H9 (cell line): Measurements from ENCODE around the gene PTPRN2. TPM values are rescaled to one million over a fixed set of nuclear protein-coding genes. Genes with fewer than 3 reads are reported as not detected.

Experiments used
- DNase-seq: peaks from one replicate; pipeline ENCODE4 v3.0.0-alpha.2; 2017
- H2AFZ ChIP-seq: one replicate; pipeline ENCODE4 v1.6.1; 2013; ENCODE audit warnings: mild to moderate bottlenecking, low read length, control low read depth, moderate library complexity
- H2AK5ac ChIP-seq: 2 replicates; pipeline ENCODE4 v1.6.1; 2013; ENCODE audit warnings: low read length, control low read depth, mixed read lengths; ENCODE audit not compliant: insufficient read length
- H2BK120ac ChIP-seq: one replicate; pipeline ENCODE4 v1.6.1; 2013; ENCODE audit warnings: low read depth, mild to moderate bottlenecking, low read length, control low read depth, inconsistent platforms; ENCODE audit not compliant: poor library complexity, severe bottlenecking
- H2BK12ac ChIP-seq: 2 replicates; pipeline ENCODE4 v1.6.1; 2013; ENCODE audit warnings: low read length, control low read depth, mixed read lengths, low read depth; ENCODE audit not compliant: insufficient read length
- H2BK15ac ChIP-seq: 2 replicates; pipeline ENCODE4 v1.6.1; 2013; ENCODE audit warnings: low read depth, low read length, control low read depth
- H2BK20ac ChIP-seq: one replicate; pipeline ENCODE4 v1.6.1; 2013; ENCODE audit warnings: low read depth, mild to moderate bottlenecking, low read length, control low read depth, inconsistent platforms; ENCODE audit not compliant: poor library complexity, severe bottlenecking
- H2BK5ac ChIP-seq: 2 replicates; pipeline ENCODE4 v1.6.1; 2013; ENCODE audit warnings: low read length, control low read depth, mixed read lengths; ENCODE audit not compliant: insufficient read length
- H3K14ac ChIP-seq: 2 replicates; pipeline ENCODE4 v1.6.1; 2013; ENCODE audit warnings: low read length, control low read depth; ENCODE audit not compliant: insufficient read depth
- H3K18ac ChIP-seq: 2 replicates; pipeline ENCODE4 v1.6.1; 2013; ENCODE audit warnings: low read depth, mild to moderate bottlenecking, mixed read lengths, low read length, control low read depth; ENCODE audit not compliant: insufficient read length
- H3K23ac ChIP-seq: 2 replicates; pipeline ENCODE4 v1.6.1; 2013; ENCODE audit warnings: low read length, control low read depth, mixed read lengths, low read depth; ENCODE audit not compliant: insufficient read length
- H3K23me2 ChIP-seq: 2 replicates; pipeline ENCODE4 v1.6.1; 2013; ENCODE audit warnings: low read depth, mild to moderate bottlenecking, mixed read lengths, low read length, control low read depth; ENCODE audit not compliant: insufficient read length, poor library complexity, severe bottlenecking
- H3K27ac ChIP-seq: 2 replicates; pipeline ENCODE4 v1.5.1; 2013; ENCODE audit warnings: low read length, control low read depth, mixed read lengths, low read depth; ENCODE audit not compliant: insufficient read length
- H3K27me3 ChIP-seq: 2 replicates; pipeline ENCODE4 v1.6.1; 2013; ENCODE audit warnings: low read length, control low read depth, inconsistent platforms; ENCODE audit not compliant: insufficient read depth
- H3K4ac ChIP-seq: 2 replicates; pipeline ENCODE4 v1.6.1; 2013; ENCODE audit warnings: low read depth, mild to moderate bottlenecking, control low read depth, inconsistent platforms, low read length, moderate library complexity
- H3K4me1 ChIP-seq: 2 replicates; pipeline ENCODE4 v1.6.1; 2013; ENCODE audit warnings: low read length, control low read depth, inconsistent platforms; ENCODE audit not compliant: insufficient read depth
- H3K4me2 ChIP-seq: 2 replicates; pipeline ENCODE4 v1.6.1; 2013; ENCODE audit warnings: low read length, control low read depth, mixed read lengths; ENCODE audit not compliant: insufficient read length, insufficient read depth
- H3K56ac ChIP-seq: 2 replicates; pipeline ENCODE4 v1.6.1; 2013; ENCODE audit warnings: low read depth, mild to moderate bottlenecking, mixed read lengths, low read length, control low read depth; ENCODE audit not compliant: insufficient read length
- H3K79me1 ChIP-seq: 2 replicates; pipeline ENCODE4 v1.6.1; 2013; ENCODE audit warnings: low read depth, mild to moderate bottlenecking, moderate library complexity, low read length, control low read depth, inconsistent platforms; ENCODE audit not compliant: insufficient read depth, poor library complexity, severe bottlenecking
- H3K79me2 ChIP-seq: 2 replicates; pipeline ENCODE4 v1.6.1; 2013; ENCODE audit warnings: low read length, control low read depth, inconsistent platforms; ENCODE audit not compliant: insufficient read depth
- H3K9ac ChIP-seq: 2 replicates; pipeline ENCODE4 v1.6.1; 2013; ENCODE audit warnings: low read length, control low read depth, mixed read lengths; ENCODE audit not compliant: insufficient read length; ENCODE audit errors: extremely low read depth
- H3K9me3 ChIP-seq: one replicate; pipeline ENCODE4 v1.6.1; 2013; ENCODE audit warnings: low read depth, low read length, inconsistent platforms; ENCODE audit not compliant: control insufficient read depth
- H3T11ph ChIP-seq: one replicate; pipeline ENCODE4 v1.6.1; 2013; ENCODE audit warnings: mild to moderate bottlenecking, low read length, control low read depth, inconsistent platforms
- H4K20me1 ChIP-seq: one replicate; pipeline ENCODE4 v1.6.1; 2013; ENCODE audit not compliant: control insufficient read depth, insufficient read length, insufficient read depth
- H4K5ac ChIP-seq: 2 replicates; pipeline ENCODE4 v1.6.1; 2013; ENCODE audit warnings: low read depth, mild to moderate bottlenecking, mixed read lengths, low read length, control low read depth; ENCODE audit not compliant: insufficient read length
- H4K8ac ChIP-seq: replicated peaks from 2 replicates; pipeline ENCODE4 v1.6.1; 2013; ENCODE audit warnings: low read length, control low read depth, mixed read lengths, low read depth; ENCODE audit not compliant: insufficient read length
- H4K91ac ChIP-seq: 2 replicates; pipeline ENCODE4 v1.6.1; 2013; ENCODE audit warnings: low read depth, mild to moderate bottlenecking, moderate library complexity, mixed read lengths, low read length, control low read depth; ENCODE audit not compliant: insufficient read length
- H3K27ac Mint-ChIP-seq, 3 experiments: 2 replicates in 2 of 3; 3 replicates in 1 of 3; pipeline ENCODE4 v1.8.0; 2020 to 2021; ENCODE audit warnings: mixed read lengths in 3 of 3, mild to moderate bottlenecking in 1 of 3, moderate library complexity in 1 of 3
- H3K27me3 Mint-ChIP-seq: 2 replicates; pipeline ENCODE4 v1.8.0; 2021; ENCODE audit warnings: low read depth, mild to moderate bottlenecking, moderate library complexity, mixed read lengths
- H3K36me3 Mint-ChIP-seq, 3 experiments: 2 replicates in 2 of 3; 3 replicates in 1 of 3; pipeline ENCODE4 v1.8.0; 2020 to 2021; ENCODE audit warnings: low read depth in 3 of 3, mixed read lengths in 3 of 3; ENCODE audit not compliant: insufficient read depth in 1 of 3
- H3K4me1 Mint-ChIP-seq, 2 experiments: 2 replicates each; pipeline ENCODE4 v1.8.0; 2020; ENCODE audit warnings: mixed read lengths in 2 of 2
- H3K4me3 Mint-ChIP-seq, 2 experiments: 2 replicates in 1 of 2; 3 replicates in 1 of 2; pipeline ENCODE4 v1.8.0; 2020 to 2021; ENCODE audit warnings: mild to moderate bottlenecking in 2 of 2, mixed read lengths in 2 of 2, moderate library complexity in 1 of 2
- H3K9me3 Mint-ChIP-seq, 2 experiments: 2 replicates in 1 of 2; 3 replicates in 1 of 2; pipeline ENCODE4 v1.8.0; 2020; ENCODE audit warnings: mild to moderate bottlenecking in 2 of 2, mixed read lengths in 2 of 2, moderate library complexity in 1 of 2
- CTCF ChIP-seq: fragments of 200-600 bp; sonication (generic); conservative IDR thresholded peaks from 3 replicates; pipeline ENCODE4 v1.8.0; 2021; ENCODE audit warnings: antibody characterized with exemption, mild to moderate bottlenecking
- WGBS: extraction: QIAGEN DNeasy Blood & Tissue Kit; methylation state at CpG from one replicate; pipeline ENCODE4 v1.1.7; 2013; ENCODE audit warnings: missing lambda C conversion rate, low lambda C conversion rate, mixed read lengths; ENCODE audit not compliant: insufficient read length; ENCODE audit errors: extremely low coverage; 5-methylcytosine and 5-hydroxymethylcytosine counted together
- total RNA-seq: library from RNA; stranded (reverse); gene quantifications from 2 replicates; pipeline ENCODE4 v1.2.1, GENCODE V29; 2021

PTPRN2 gene
- total RNA-seq, 1 experiment from 2014 or later, result 5.2 TPM

GRCh38 chr7:157623556-157623955, 964.1 kb downstream of the PTPRN2 start:
- Histone ChIP-seq H3K9ac (no peak overlapping the region), H3K56ac (no peak overlapping the region), H4K5ac (no peak overlapping the region), H2BK120ac (no peak overlapping the region), H3K79me2 (no peaks in the 10 kb centered on the region), H3K18ac (no peak overlapping the region), H2BK15ac (no peak overlapping the region), H3K27me3 (no peaks in the 10 kb centered on the region), H3K23ac (no peak overlapping the region), H3T11ph (no peak overlapping the region), H3K23me2 (no peaks in the 10 kb centered on the region), H2BK12ac (no peak overlapping the region), H3K4me1 (no peaks in the 10 kb centered on the region), H2AFZ (no peak overlapping the region), H3K4me2 (no peak overlapping the region), H2BK20ac (no peak overlapping the region), H4K8ac (no peak overlapping the region), H2BK5ac (no peak overlapping the region), H3K27ac (no peak overlapping the region), H4K91ac (no peak overlapping the region), H4K20me1 (no peaks in the 10 kb centered on the region), H3K14ac (no peak overlapping the region), H3K79me1 (no peaks in the 10 kb centered on the region), H3K4ac (no peak overlapping the region), H3K9me3 (no peaks in the 10 kb centered on the region), H2AK5ac (no peak overlapping the region)
- Mint-ChIP-seq H3K9me3 (no peaks in the 10 kb centered on the region), H3K36me3 (no peaks in the 10 kb centered on the region), H3K27me3 (peaks cover 97% of the 10 kb centered on the region), H3K27ac (no peak overlapping the region), H3K4me3 (no peak overlapping the region), H3K4me1 (no peaks in the 10 kb centered on the region)
- no peak for DNase-seq
- no peak for TF ChIP-seq CTCF
- WGBS, result no CpG with 5 or more reads among the region's 7 CpGs
